HepG2 (cell line): ENCODE measurements around the gene ZBTB32.

Source experiments
- CHD2 ChIP-seq: IDR thresholded peaks from 2 replicates; pipeline ENCODE4 v1.6.1; 2011; ENCODE audit warnings: low read depth, low read length, improper control_type of control experiment
- CTCF ChIP-seq: sonication (generic); formaldehyde crosslinking; IDR thresholded peaks from 2 replicates; pipeline ENCODE4 v1.5.0; 2020; ENCODE audit warnings: mild to moderate bottlenecking, missing genetic modification reagents, moderate library complexity
- FOXC1 ChIP-seq: sonication (generic); formaldehyde crosslinking; IDR thresholded peaks from 2 replicates; pipeline ENCODE4 v1.8.0; 2022; ENCODE audit warnings: mild to moderate bottlenecking, missing genetic modification reagents, borderline replicate concordance
- MXI1 ChIP-seq: IDR thresholded peaks from 3 replicates; pipeline ENCODE4 v1.6.1; 2012; ENCODE audit warnings: low read depth, low read length, inconsistent platforms, borderline replicate concordance
- NFKBIZ ChIP-seq: IDR thresholded peaks from 2 replicates; pipeline ENCODE4 v1.6.1; 2018; ENCODE audit warnings: missing genetic modification reagents, missing compliant biosample characterization
- NR2C2 ChIP-seq: sonication (generic); formaldehyde crosslinking; IDR thresholded peaks from 2 replicates; pipeline ENCODE4 v1.4.0; 2020; ENCODE audit warnings: missing genetic modification reagents, mild to moderate bottlenecking, moderate library complexity, borderline replicate concordance
- SMARCE1 ChIP-seq: fragments of 450-650 bp; IDR thresholded peaks from 2 replicates; pipeline ENCODE4 v1.6.1; 2017; ENCODE audit warnings: borderline replicate concordance
- SUZ12 ChIP-seq: fragments of 150-350 bp; IDR thresholded peaks from 2 replicates; pipeline ENCODE4 v1.6.1; 2014; ENCODE audit warnings: low read depth, low read length
- TCF12 ChIP-seq, 2 experiments: fragments of 450-650 bp in 1 of 2; sonication (generic) in 1 of 2; formaldehyde crosslinking in 1 of 2; IDR thresholded peaks; 2 replicates each; pipeline versions ENCODE4 v1.6.1 to v1.8.0; 2017 to 2022; ENCODE audit warnings: antibody characterized with exemption in 1 of 2, mild to moderate bottlenecking in 1 of 2, missing genetic modification reagents in 1 of 2, moderate library complexity in 1 of 2
- TF ChIP-seq, protein P1 (sequence below): sonication (generic); formaldehyde crosslinking; IDR thresholded peaks from 2 replicates; pipeline ENCODE4 v1.4.0; 2020; ENCODE audit warnings: missing genetic modification reagents

- TF ChIP-seq CTCF: no peak
- no peak for TF ChIP-seq SUZ12
- no peak for TF ChIP-seq FOXC1 (CRISPR knock-in tag)
- no peak for TF ChIP-seq CHD2
- TF ChIP-seq NR2C2 (CRISPR knock-in tag): no peak
- no peak for TF ChIP-seq MXI1
- no peak for TF ChIP-seq SMARCE1
- no peak for TF ChIP-seq NFKBIZ (CRISPR knock-in tag)
- no peak for TF ChIP-seq TCF12 (IDR thresholded peaks at IDR 0.05)
- TF ChIP-seq TCF12 (CRISPR knock-in tag; IDR thresholded peaks at IDR 0.05): no peak
- TF ChIP-seq, protein P1, sequence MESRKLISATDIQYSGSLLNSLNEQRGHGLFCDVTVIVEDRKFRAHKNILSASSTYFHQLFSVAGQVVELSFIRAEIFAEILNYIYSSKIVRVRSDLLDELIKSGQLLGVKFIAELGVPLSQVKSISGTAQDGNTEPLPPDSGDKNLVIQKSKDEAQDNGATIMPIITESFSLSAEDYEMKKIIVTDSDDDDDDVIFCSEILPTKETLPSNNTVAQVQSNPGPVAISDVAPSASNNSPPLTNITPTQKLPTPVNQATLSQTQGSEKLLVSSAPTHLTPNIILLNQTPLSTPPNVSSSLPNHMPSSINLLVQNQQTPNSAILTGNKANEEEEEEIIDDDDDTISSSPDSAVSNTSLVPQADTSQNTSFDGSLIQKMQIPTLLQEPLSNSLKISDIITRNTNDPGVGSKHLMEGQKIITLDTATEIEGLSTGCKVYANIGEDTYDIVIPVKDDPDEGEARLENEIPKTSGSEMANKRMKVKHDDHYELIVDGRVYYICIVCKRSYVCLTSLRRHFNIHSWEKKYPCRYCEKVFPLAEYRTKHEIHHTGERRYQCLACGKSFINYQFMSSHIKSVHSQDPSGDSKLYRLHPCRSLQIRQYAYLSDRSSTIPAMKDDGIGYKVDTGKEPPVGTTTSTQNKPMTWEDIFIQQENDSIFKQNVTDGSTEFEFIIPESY: no peak
Measured at GRCh38 chr19:35764432-35765315, 60.3 kb downstream of the ZBTB32 start.
